HG03354 (cell line): ENCODE data around the gene TRMO.

Source experiments
- ATAC-seq: cut with Tn5 transposase; IDR thresholded peaks from one replicate; pipeline ENCODE4 v1.9.1; 2021; ENCODE audit warnings: mild to moderate bottlenecking; ENCODE audit not compliant: unreplicated experiment, poor library complexity, severe bottlenecking

Gene TRMO

GRCh38 chr9:97940741-97941140 is 18.4 kb upstream of the TRMO start:
- ATAC-seq, result no peak

DNA sequence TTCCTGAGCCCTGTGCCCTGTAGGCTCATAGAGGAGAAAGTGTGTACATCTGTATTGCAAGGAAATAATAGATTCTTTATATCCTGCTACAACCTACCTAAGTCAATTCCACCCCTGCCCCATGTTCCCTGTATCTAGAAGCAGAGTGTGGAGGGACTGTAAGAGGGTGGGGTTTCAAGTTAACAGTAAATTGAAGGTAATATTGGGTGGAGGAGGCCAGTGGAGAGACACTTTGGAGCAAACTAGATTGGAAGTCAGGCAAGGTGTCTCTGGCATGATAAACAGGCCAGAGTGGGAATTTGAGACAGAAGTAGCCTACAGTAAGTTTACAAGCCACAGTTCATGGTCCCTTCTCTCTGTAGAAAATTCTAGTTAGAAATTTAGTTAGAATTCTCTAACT is 17.9 kb upstream of the TRMO start:
- no peak for ATAC-seq

DNA sequence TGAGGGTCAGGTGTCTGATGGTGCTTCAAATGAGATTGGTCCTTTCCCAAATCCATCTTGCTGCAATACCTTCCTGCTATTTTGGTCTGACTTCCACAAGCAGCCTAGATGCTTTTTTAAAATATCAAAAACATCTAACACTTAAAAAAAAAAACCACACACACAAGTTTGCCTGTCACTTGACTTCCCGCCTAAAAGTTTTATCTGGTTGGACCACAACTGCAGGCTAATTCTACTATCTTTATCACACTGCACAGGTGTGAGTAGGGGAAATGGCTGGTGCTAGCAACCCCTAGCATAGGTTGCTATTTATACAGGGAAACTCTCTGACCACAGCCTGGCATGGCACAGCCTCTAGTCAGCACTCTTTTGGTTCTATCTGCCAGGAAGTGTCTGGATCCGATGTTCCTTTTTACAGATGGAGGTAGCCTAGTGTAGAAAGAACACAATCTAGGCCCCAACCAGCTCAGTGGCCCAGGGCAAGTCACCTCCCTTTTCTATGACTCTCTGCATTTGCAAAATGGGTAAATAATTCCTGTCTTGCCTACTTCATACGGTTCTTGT is 15.9 kb upstream of the TRMO start, which contains the start of gene HEMGN:
HEMGN (minus strand) TSS at position 92 of the 564 bp plus-strand sequence; CDS start at position 56, 36 bp downstream.
- peak; percentile 75 for ATAC-seq

DNA sequence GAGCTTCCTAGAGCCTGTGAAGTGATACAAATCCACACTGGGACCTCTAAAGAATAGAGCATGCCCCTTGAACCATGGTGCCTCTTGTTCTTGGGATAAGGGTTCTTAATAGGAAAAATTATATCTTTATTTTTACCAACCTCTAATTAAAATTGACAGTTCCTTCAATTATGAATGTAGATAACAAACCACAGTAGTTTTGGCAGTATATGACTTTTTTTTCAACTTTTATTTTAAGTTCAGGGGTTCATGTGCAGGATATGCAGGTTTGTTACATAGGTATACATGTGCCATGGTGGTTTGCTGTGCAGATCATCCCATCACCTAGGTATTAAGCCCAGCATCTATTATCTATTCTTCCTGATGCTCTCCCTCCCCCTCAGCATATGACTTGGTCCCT is 14.7 kb upstream of the TRMO start:
- no peak for ATAC-seq

GRCh38 chr9:97935276-97935675 is 13.0 kb upstream of the TRMO start:
- ATAC-seq, result no peak

DNA sequence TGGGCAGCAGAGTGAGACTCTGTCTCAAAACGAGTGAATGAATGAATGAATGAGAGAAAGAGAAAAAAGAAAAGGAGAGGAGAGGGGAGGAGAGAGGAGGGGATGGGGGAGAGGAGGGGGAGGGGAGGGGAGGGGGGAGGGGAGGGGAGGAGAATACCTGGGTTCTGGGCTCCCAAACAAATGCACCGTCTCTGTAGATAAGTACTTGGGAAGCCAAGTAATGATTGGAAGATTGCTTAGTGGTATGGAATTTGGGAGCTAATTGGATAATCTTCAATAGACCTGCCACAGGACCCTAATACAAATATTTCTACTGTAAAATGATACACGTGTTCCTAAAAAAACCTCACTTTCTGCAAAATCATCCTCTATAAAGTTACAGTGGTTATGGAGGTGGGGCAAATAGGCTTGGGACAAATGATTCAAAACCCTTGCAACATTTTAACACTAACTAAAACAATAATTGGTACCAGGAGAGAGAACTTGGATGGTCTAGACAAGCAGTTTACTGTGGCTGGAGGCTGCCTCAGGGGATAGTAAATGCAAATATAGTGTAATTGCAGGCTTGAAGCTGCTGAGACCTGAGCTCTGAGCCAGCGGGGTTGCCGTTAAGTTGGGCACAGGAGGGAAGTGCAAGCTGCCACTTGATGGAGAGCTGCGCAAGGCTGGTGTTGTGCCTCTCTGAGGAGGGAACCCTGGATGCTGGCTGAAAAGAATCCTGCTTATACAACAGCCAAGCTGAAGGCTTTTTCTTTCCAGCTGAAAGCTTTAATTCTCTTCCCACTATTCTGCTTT is 12.2 kb upstream of the TRMO start:
- no peak for ATAC-seq

GRCh38 chr9:97933297-97933998 is 11.1 kb upstream of the TRMO start:
- no peak for ATAC-seq

- no peak for ATAC-seq
Observed at GRCh38 chr9:97930972-97931371, 8.7 kb upstream of the TRMO start.

DNA sequence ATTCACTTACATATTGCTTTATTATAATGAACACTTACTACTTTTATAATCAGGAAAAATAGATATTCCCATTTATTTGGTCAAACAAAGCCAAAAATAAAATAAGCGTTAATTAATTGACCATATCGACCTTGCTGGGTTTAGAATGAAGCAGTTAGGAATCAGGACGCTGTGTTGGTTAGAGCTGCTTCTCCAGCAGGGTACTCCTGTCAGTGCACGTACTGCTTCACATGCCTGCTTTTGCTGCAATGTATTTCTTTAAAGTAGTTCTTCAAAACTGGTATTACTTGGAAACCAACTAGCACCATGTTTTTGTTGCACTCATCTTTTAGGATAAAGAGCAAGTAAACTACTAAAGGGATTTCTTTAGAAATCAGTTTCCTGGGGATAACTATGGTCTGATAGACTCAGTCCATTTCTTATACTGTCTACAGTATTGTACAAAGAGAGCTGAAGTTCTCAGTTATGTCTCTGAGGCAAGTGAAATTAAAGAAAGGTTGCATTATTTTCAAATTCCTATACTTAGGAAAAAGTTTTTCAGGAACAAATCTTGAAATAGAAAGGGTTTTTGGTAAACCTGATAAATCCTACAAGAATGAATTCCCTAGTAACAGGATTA is 6.8 kb upstream of the TRMO start:
- ATAC-seq, result no peak

DNA sequence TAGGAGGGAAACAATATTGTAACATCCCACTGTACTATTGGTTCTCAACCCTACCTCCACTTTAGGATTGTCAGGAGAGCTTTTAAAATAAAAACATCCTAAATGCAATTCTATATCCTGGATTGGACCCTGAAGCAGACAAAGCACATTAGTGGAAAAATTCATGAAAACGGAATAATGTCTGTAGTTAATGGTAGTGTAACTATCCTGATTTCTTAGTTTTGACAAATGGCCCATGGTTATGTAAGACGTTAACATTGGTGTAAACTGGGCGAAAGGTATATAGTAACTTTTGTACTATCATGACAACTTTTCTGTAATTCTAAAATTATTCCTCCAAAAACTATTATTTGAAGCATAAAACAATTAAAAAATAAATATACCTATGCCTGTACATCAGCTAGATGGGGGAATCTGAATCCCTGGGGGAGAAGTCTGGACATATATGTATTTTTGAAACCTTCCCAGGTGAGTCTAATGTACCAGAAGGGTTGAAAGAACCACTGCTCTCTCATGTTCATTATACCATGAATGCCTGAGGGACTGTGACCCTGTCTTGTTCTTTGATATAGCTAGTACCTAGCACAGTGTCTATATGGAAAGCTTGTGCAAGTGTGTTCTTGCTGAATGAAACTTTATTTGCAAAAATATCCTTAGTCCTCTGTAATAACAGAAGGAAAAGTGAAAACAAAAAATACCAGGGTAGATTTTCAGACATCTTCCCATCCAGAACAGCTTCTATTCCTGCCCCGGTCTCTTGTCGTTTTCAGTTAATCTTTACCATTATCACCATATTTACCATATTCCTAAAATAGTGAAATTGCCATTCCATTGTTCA is 3.4 kb upstream of the TRMO start:
- no peak for ATAC-seq

DNA sequence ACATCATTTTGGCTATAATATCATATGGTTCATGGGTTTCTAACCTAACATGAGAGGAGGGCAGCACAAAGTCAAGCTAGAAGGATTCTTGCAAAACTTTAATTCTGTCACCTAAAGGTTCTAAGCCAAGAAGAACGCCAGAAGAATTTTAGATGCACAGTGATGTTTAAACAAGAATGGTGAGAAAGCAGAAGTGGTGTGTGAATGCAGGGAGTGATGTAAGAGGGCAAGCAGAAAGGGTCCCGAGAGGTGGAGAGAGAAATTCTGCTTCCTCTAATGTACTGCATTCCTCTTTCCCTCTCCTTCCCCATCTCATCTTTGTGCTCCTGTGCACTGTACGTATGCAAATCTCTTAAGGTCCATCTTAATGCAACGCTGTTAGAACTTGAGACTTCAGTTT is 2.1 kb upstream of the TRMO start:
- ATAC-seq, result no peak

- peak; percentile 39 for ATAC-seq
Observed at GRCh38 chr9:97923529-97924108, 1.3 kb upstream of the TRMO start.

GRCh38 chr9:97919217-97919813 is 3.0 kb downstream of the TRMO start:
- no peak for ATAC-seq

GRCh38 chr9:97918611-97919010 is 3.7 kb downstream of the TRMO start:
- ATAC-seq, result no peak

- no peak for ATAC-seq
Observed at GRCh38 chr9:97911970-97912369, 10.3 kb downstream of the TRMO start.

DNA sequence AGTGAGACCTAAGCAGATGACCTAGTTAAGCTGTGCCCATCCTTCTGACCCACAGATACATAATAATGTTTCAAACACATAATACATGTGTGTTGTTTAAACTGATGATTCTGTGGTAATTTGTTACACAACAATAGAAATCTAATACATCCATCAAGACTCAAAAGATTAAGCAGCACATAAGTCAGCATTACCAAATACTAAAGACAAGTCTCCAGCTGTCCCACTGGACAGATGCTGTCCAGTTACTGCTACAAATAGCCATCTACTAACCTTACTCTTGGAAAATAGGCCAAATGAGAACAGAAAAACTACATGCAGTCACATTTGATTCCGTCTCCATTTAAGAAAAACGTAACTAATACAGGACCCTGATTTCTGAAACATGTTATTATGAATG is 10.8 kb downstream of the TRMO start:
- ATAC-seq, result no peak

- ATAC-seq, result no peak
Observed at GRCh38 chr9:97910357-97910756, 11.9 kb downstream of the TRMO start.

- ATAC-seq, result no peak
Observed at GRCh38 chr9:97908705-97909104, 13.6 kb downstream of the TRMO start.

DNA sequence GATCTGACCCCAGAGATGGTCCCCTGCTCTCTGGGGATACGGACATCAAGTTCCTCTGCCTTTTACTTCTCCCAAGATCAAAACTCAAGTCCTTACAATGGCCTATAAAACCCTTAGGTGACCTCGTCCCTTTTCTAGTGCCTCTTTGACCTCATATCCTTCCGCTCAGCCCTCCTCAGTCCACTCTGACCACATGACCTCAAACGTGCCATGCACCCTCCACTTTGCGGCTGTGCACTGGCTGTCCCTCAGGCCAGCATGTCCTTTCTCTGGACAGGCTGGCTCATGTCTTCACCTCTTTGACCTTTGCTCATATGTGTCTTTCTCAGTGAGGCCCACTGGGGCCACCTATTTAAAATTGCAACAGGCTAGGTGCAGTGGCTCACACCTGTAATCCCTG is 14.7 kb downstream of the TRMO start:
- ATAC-seq, result no peak
